DOHH2 (cell line): ENCODE data around the gene MAP2K6.

Experiments
- H3F3A ChIP-seq: fragments of 200-600 bp; sonication (generic), shearing (Covaris generic); 2 replicates; pipeline ENCODE4 v1.6.0; 2016; ENCODE audit warnings: antibody characterized with exemption, mild to moderate bottlenecking; ENCODE audit not compliant: control insufficient read depth, insufficient read depth
- H3K27ac ChIP-seq: fragments of 200-600 bp; sonication (generic); 2 replicates; pipeline ENCODE4 v1.5.1; 2014; ENCODE audit warnings: low read depth, mild to moderate bottlenecking, low read length, moderate library complexity
- H3K27me3 ChIP-seq: fragments of 200-600 bp; sonication (generic); 2 replicates; pipeline ENCODE4 v1.6.1; 2014; ENCODE audit warnings: mild to moderate bottlenecking, low read length, mixed read lengths; ENCODE audit not compliant: control insufficient read depth
- H3K36me3 ChIP-seq: fragments of 200-600 bp; sonication (generic); 2 replicates; pipeline ENCODE4 v1.6.1; 2014; ENCODE audit warnings: mild to moderate bottlenecking, low read length, moderate library complexity, mixed read lengths; ENCODE audit not compliant: control insufficient read depth
- H3K4me1 ChIP-seq: fragments of 200-600 bp; sonication (generic); 2 replicates; pipeline ENCODE4 v1.6.1; 2014; ENCODE audit warnings: mild to moderate bottlenecking, low read length, mixed read lengths; ENCODE audit not compliant: control insufficient read depth
- H3K4me2 ChIP-seq: fragments of 200-600 bp; sonication (generic); 2 replicates; pipeline ENCODE4 v1.6.0; 2014; ENCODE audit warnings: mild to moderate bottlenecking, low read length, moderate library complexity
- H3K4me3 ChIP-seq: fragments of 200-600 bp; sonication (generic); 2 replicates; pipeline ENCODE4 v1.5.1; 2014; ENCODE audit warnings: mild to moderate bottlenecking, low read length, mixed read lengths
- H3K79me2 ChIP-seq: fragments of 200-600 bp; sonication (generic); 2 replicates; pipeline ENCODE4 v1.6.1; 2014; ENCODE audit warnings: mild to moderate bottlenecking, low read length, mixed read lengths; ENCODE audit not compliant: control insufficient read depth
- H3K9me2 ChIP-seq: fragments of 200-600 bp; sonication (generic); replicated peaks from 2 replicates; pipeline ENCODE4 v1.6.1; 2014; ENCODE audit warnings: mild to moderate bottlenecking, low read length, mixed read lengths; ENCODE audit not compliant: control insufficient read depth
- H3K9me3 ChIP-seq: fragments of 200-600 bp; sonication (generic); 2 replicates; pipeline ENCODE4 v1.6.1; 2014; ENCODE audit warnings: antibody characterized with exemption, low read length, mixed read lengths; ENCODE audit not compliant: control insufficient read depth, insufficient read depth
- H4K20me1 ChIP-seq: fragments of 200-600 bp; sonication (generic); 2 replicates; pipeline ENCODE4 v1.6.0; 2014; ENCODE audit warnings: low read depth, mild to moderate bottlenecking, antibody characterized with exemption, low read length, moderate library complexity; ENCODE audit not compliant: control insufficient read depth, insufficient read depth
- CTCF ChIP-seq: fragments of 200-600 bp; sonication (generic); IDR thresholded peaks from one replicate; pipeline ENCODE4 v1.5.1; 2014; ENCODE audit warnings: antibody characterized with exemption, mild to moderate bottlenecking, low read depth, low read length; ENCODE audit not compliant: poor library complexity, severe bottlenecking
- EZH2phosphoT487 ChIP-seq: fragments of 200-600 bp; sonication (generic); IDR thresholded peaks from 2 replicates; pipeline ENCODE4 v1.6.1; 2017; ENCODE audit warnings: borderline replicate concordance, mild to moderate bottlenecking, antibody characterized with exemption, low read length, moderate library complexity, mixed read lengths

Gene MAP2K6

GRCh38 chr17:69375229-69375628 is 39.3 kb upstream of the MAP2K6 start:
- H4K20me1 ChIP-seq, result no peaks in the 10 kb centered on the region
- no peaks in the 10 kb centered on the region for H3K79me2 ChIP-seq
- H3K4me1 ChIP-seq, result no peaks in the 10 kb centered on the region
- H3K9me2 ChIP-seq, result no peaks in the 10 kb centered on the region
- no peaks in the 10 kb centered on the region for H3K27me3 ChIP-seq
- no peak overlapping the region for H3K27ac ChIP-seq
- H3K4me3 ChIP-seq, result no peak overlapping the region
- H3K36me3 ChIP-seq, result no peaks in the 10 kb centered on the region
- no peaks in the 10 kb centered on the region for H3K9me3 ChIP-seq
- H3F3A ChIP-seq, result no peaks in the 10 kb centered on the region
- H3K4me2 ChIP-seq, result no peak overlapping the region
- TF ChIP-seq CTCF, result no peak
- no peak for TF ChIP-seq EZH2phosphoT487

GRCh38 chr17:69388822-69389442 is 25.6 kb upstream of the MAP2K6 start:
- Histone ChIP-seq H3K9me2 (no peaks in the 10 kb centered on the region), H3K4me2 (no peak overlapping the region), H3K4me3 (no peak overlapping the region), H3K4me1 (no peaks in the 10 kb centered on the region), H3F3A (no peaks in the 10 kb centered on the region), H4K20me1 (no peaks in the 10 kb centered on the region), H3K27me3 (peaks cover 8% of the 10 kb centered on the region), H3K27ac (no peak overlapping the region), H3K36me3 (no peaks in the 10 kb centered on the region), H3K9me3 (no peaks in the 10 kb centered on the region), H3K79me2 (no peaks in the 10 kb centered on the region)
- no peak for TF ChIP-seq CTCF
- TF ChIP-seq EZH2phosphoT487, result no peak

- TF ChIP-seq EZH2phosphoT487, result no peak
- TF ChIP-seq CTCF, result no peak
- no peaks in the 10 kb centered on the region for H4K20me1 ChIP-seq
- no peaks in the 10 kb centered on the region for H3K79me2 ChIP-seq
- H3K4me3 ChIP-seq, result no peak overlapping the region
- no peaks in the 10 kb centered on the region for H3K9me3 ChIP-seq
- no peaks in the 10 kb centered on the region for H3K36me3 ChIP-seq
- no peaks in the 10 kb centered on the region for H3F3A ChIP-seq
- peaks cover 8% of the 10 kb centered on the region for H3K27me3 ChIP-seq
- no peaks in the 10 kb centered on the region for H3K4me1 ChIP-seq
- no peak overlapping the region for H3K4me2 ChIP-seq
- H3K27ac ChIP-seq, result no peak overlapping the region
- no peaks in the 10 kb centered on the region for H3K9me2 ChIP-seq
Measured at GRCh38 chr17:69390795-69391501, 23.5 kb upstream of the MAP2K6 start.
